HG03039 (cell line): Measurements from ENCODE around the gene P2RX3.
A peak's percentile ranks its signal among the peaks of the same experiment; 100 is the strongest.

Experiments
- ATAC-seq: cut with Tn5 transposase; IDR thresholded peaks from one replicate; pipeline ENCODE4 v1.9.1; 2021; ENCODE audit warnings: mild to moderate bottlenecking, moderate library complexity; ENCODE audit not compliant: unreplicated experiment

P2RX3 gene

GRCh38 chr11:57309106-57310059 is 28.8 kb upstream of the P2RX3 start:
- ATAC-seq, result no peak

GRCh38 chr11:57310091-57310490 is 28.1 kb upstream of the P2RX3 start:
- ATAC-seq, result no peak

GRCh38 chr11:57310630-57311086 is 27.5 kb upstream of the P2RX3 start:
- ATAC-seq, result no peak

- peak; percentile 99 for ATAC-seq
Measured at GRCh38 chr11:57311109-57311936, 26.8 kb upstream of the P2RX3 start.

- ATAC-seq, result no peak
Measured at GRCh38 chr11:57312511-57313021, 25.6 kb upstream of the P2RX3 start.

GRCh38 chr11:57313071-57313787 is 24.9 kb upstream of the P2RX3 start:
- ATAC-seq, result no peak

GRCh38 chr11:57313788-57314135 is 24.4 kb upstream of the P2RX3 start:
- no peak for ATAC-seq

- ATAC-seq, result no peak
Measured at GRCh38 chr11:57314221-57314973, 23.8 kb upstream of the P2RX3 start.

- no peak for ATAC-seq
Measured at GRCh38 chr11:57315491-57315890, 22.7 kb upstream of the P2RX3 start.

GRCh38 chr11:57316017-57316416 is 22.1 kb upstream of the P2RX3 start:
- ATAC-seq, result no peak

GRCh38 chr11:57318178-57318577 is 20.0 kb upstream of the P2RX3 start:
- ATAC-seq, result no peak

GRCh38 chr11:57320067-57320718 is 18.0 kb upstream of the P2RX3 start:
- ATAC-seq, result no peak

- ATAC-seq, result no peak
Measured at GRCh38 chr11:57320719-57321387, 17.3 kb upstream of the P2RX3 start.

- ATAC-seq, result no peak
Measured at GRCh38 chr11:57321388-57322255, 16.5 kb upstream of the P2RX3 start.

- ATAC-seq, result no peak
Measured at GRCh38 chr11:57322256-57323166, 15.6 kb upstream of the P2RX3 start.

GRCh38 chr11:57323167-57323854 is 14.8 kb upstream of the P2RX3 start:
- ATAC-seq, result no peak

- ATAC-seq, result no peak
Measured at GRCh38 chr11:57323855-57324153, 14.3 kb upstream of the P2RX3 start.
